HL-60/S4 treated with retinoic acid at 250 ng/mL for 4 days and 3 days (cell line): ENCODE results near the gene ARHGAP10.

Source experiments
- in situ Hi-C: fragments of 300-500 bp; cut with MboI; formaldehyde crosslinking; loops from 2 replicates; pipeline ENCODE4 v1.7.0; 2022; ENCODE audit warnings: low sequenced_read_pairs

The ARHGAP10 gene

GRCh38 chr4:147764337-147764736, 32.4 kb downstream of the ARHGAP10 start:
- in situ Hi-C loops: no loop called here

DNA sequence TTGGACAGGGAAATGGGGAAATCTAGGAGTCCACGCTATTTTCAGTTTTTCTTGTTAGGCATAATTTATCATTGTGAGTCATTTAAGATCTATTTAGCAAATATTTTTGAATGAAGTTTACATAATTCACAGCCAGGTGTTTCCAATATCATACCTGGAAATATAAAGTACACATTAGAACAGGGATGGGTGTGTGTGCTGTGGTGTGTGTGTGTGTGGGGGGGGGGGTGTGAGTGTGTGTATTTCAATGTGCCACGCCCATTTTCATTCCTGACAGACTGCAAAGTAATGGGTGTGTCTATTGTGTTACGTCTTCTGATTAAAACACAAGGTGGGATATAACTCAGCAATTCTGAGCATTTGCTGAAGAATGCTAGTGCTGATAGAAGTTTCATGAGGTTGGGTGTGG, 33.2 kb downstream of the ARHGAP10 start:
- in situ Hi-C loops: no loop called here

DNA sequence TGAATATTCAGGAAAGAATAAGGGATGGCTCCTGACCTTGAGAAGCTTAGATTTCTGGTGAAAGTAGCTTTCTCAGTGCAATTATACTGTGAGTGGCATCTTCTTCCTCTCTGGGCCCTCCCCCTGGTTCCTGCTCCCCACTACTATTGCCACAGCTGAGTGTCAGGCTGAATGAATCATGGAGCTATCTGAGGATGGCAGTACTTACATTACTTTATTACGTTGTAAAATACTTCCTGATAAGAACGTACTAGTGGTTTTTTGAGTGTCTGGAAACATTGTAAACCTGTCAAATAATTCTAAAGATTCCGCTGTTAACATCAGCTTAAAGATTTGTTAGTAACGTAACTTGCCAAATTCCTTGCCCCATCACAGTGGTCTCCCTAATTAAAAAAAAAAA, 36.2 kb downstream of the ARHGAP10 start:
- in situ Hi-C loops: no loop called here

- in situ Hi-C loops: no loop called here
Observed at GRCh38 chr4:147769386-147769785, 37.5 kb downstream of the ARHGAP10 start.

GRCh38 chr4:147770831-147771230, 38.9 kb downstream of the ARHGAP10 start:
- in situ Hi-C loops: no loop called here

GRCh38 chr4:147772056-147772455, 40.2 kb downstream of the ARHGAP10 start:
- in situ Hi-C loops: no loop called here

DNA sequence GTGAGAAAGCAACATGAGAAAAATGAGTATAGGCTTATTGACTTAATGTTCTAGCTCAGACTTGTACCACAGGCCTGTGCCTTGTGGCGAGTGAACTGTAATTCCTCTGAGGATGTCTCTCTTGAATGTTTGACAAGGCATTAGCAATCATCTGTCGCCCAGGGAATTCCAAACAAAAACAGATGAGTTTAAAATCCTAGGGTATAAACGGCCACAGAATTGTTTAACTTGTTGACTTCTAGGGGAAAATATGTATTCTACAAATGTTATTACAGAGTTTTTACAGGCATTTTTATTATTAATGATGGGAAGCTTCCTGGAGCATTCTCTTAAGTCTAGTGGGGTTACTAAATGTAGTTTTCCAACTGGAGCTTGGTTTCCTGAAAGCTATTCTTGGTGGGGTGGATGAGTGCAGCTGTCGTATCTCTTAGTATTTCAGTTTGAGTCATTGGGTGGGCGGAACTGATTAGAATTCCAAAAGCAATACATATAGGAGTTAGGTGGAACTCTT, 40.6 kb downstream of the ARHGAP10 start:
- in situ Hi-C loops: no loop called here

DNA sequence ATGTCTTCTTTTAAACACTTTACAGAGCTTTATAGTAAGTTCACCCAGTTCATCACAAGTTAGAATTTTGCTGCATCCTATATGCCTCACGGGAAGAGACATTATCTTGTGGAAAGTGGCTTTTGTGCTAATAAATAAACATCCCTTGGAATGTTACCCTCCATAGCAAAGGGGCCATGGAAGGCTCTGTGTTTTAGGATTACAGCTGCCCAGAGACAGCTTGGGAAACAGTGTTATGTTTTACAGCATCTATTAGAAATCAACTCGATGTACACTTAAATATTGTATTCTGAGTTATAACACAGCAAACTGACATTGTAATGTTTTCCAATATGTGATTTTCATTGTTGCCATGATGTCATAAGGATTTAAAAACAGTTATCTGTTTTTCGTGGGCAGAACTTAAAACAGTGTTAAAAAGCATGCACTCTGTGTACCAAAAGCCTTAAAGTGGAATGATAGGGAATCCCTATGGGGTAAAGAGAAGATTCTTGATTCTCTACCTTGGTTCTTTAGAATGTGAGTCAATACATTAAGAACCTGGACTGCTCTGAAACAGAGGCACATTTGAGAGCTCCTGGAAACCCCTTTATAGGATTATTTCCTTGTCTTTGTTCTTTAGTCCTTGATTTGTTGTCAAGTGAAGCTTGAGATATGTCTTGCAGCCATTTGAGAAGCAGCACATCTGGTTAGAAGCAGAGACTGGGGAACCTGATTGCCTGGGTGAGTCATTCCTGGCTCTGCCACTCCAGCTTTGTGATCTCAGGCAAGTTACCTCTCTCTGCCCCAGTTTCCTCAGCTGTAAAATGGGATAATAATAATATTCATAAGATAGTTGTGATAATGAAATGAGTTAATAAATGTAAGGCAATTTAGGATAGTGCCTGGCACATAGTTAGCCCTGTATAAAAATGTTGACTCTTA, 41.6 kb downstream of the ARHGAP10 start:
- in situ Hi-C loops: no loop called here

- in situ Hi-C loops: no loop called here
Observed at GRCh38 chr4:147776716-147777115, 44.8 kb downstream of the ARHGAP10 start.

DNA sequence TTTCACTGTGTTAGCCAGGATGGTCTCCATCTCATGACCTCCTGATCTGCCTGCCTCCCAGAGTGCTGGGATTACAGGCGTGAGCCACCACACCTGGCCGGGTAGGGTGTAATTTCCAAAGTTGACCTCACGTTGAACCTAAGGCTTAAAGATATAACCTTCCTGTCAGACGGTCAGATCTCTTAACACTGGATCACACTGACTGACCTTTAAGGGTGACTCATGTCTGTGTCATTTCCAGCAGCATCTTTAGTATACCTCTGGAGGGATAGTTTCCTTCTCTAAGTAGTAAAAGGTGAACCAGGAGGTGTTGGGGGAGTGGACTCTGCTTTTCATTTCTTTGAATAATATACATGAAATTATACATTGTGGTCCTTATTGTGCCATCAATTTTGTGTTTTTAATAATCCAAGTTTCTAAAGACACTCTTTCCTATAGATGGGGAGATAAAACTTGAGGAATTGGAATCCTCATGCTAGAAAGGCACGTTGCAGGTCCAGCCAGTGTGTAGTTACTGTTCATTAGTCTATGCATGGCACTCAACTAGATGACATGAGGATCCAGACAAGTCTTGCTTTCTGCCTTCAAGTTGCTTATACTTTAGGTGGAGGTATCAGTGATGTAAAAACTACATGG, 45.7 kb downstream of the ARHGAP10 start:
- in situ Hi-C loops: no loop called here

DNA sequence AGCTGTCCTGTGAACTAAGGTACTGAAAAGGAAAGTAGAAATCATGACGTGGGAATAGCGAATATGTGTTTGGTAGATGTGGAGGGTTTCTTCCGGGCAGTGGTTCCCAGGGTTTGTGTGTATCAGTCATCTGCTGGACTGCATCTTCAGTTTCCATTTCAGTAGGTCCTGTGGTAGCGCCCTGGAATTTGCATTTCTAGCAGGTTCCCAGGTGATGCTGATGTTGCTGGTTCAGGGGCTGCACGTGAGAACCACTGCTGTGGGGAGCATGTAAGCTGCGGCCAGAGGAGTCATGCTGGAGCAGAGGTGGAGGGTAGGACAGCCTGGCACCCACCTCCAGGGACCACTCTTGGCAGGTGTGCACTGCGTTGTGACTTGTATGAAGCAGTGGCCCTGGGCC, 47.1 kb downstream of the ARHGAP10 start:
- in situ Hi-C loops: no loop called here

DNA sequence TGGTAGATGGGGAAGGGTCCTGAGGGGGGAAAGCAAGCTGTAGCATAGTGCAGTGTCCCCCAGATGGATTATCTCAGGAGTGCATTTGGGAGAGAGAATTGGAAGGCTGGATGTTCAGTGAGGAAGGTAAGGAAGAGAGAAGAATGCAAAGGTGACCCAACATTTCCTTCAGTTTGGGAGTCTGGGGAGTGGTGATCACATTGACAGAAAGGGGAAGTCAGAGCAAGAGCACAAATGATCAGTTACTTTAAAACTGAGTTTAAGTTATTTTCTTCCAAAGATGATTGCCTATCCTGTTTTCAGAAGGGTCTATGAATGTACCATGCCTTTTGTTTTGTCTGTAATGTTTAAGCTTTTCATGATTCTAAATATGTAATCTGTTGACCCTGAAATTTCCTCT, 47.6 kb downstream of the ARHGAP10 start:
- in situ Hi-C loops: no loop called here

DNA sequence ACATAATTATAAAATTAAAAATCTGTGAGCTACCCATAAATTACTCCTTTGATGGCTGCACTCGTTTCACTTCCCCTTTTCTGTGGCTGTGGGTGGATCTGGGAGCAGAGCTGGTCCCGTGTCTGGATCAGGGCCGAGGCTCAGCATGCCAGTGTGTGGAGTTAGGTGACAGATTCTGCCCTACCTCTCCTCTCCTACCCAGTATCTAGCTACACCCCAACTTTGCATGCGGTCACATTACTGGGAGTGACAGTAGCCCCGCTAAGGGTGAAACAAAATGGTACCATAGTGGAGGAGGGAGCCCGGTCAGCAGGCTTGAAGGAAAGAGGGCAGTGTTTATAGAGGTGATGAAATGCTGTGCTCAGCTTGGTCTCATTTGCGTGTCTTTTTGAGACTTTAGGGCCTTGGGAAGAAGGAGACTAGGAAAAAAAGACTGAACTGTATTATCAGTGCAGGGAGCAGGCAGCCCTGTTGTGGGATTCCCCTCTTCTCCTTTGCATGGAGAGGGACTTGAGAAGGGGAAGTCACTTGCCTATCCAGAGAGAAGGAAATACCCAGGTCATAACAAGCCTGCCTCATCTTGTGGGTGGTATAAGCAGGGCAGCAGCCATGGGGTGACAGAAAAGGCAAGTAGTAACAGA, 48.4 kb downstream of the ARHGAP10 start:
- in situ Hi-C loops: no loop called here

DNA sequence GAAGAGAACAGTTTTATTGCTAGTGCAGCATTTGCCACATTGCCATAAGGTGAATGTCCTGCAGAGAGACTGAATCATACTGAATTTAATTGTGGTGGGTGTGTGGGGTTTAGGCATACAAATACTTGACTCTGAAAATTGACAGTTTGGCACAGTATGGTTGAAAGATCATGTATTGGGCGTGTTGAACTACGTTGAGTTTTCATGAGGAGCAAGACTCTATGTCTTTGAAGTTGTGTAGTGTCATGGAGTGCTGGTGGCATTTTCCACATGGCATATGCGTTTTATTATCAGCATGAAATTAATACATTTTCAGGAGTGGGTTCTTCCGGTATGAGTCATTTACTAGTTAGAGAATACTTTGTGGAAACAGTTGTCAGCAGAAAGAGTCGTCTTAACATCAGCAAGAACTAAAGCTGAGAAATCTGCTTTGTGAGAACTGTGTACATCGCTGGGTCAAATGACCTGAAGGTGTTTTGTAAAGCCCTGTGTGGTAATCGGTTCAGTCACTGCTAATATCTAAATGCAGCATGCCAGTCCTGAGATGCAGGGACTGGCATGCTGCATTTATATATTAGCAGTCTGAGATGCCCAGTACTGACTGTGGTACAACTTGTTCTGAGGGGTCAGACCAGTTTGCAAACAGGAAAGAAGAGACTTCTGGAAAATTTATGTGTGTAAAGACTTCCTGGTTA, 50.3 kb downstream of the ARHGAP10 start:
- in situ Hi-C loops: no loop called here

- in situ Hi-C loops: no loop called here
Observed at GRCh38 chr4:147785129-147785528, 53.2 kb downstream of the ARHGAP10 start.

- in situ Hi-C loops: no loop called here
Observed at GRCh38 chr4:147786031-147786430, 54.1 kb downstream of the ARHGAP10 start.

DNA sequence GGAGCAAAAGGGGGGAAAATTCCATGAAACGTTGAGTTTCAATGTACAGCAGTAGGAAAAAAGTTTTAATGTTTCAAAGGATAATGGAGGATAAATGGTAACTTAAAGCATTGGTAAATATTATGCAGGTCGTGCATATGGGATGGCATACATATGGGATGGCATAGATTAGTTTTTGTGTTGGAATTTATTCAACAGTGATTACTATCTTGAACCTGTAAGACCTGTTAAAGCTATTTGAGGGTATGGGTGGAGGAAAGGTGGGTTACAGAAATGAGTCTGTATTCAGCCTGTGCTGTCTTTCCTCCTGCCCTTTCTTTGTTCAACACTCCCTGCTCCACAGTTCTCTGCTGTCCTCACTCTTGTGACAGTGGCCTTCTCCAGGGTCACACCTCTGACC, 54.6 kb downstream of the ARHGAP10 start:
- in situ Hi-C loops: no loop called here

GRCh38 chr4:147787204-147787603, 55.3 kb downstream of the ARHGAP10 start:
- in situ Hi-C loops: no loop called here

DNA sequence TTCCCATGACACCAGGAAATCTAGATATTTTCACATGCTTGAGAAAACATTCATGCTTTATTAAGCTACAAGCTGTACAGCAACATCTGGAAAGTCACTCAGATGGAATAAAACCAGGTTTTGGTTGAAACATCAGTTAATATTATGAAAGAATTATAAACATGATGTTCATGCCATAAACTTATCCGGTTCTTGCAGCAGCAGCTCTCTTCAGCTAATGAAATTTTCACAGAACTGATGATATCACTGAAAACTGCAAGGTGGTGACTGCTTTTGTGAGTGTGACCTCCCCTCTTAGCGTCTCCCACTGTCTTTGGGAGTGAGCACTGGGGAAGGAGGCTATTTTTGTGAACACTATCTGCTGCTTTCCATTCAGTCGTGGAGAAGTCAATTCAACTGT, 56.9 kb downstream of the ARHGAP10 start:
- in situ Hi-C loops: no loop called here

DNA sequence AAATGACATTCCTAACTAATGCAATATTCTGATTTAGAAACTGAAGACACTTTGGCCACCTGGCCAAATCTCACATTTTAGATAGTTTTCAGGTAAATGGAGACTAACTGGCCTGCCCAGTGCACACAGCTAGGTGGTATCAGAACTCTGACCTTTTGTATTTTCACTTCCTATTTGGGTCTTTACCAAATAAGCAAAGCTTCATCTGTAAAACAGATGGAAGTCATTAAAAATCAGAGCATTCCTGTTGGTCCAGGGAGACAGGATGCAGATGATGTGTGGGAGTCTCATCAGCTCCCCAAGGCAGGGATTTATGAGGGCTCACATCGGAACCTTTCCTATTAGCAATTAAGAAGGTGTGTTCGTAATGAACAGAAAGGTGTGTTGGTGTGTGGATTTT, 57.7 kb downstream of the ARHGAP10 start:
- in situ Hi-C loops: no loop called here

GRCh38 chr4:147790412-147790811, 58.5 kb downstream of the ARHGAP10 start:
- in situ Hi-C loops: no loop called here
